NCI-H2171 treated with DMSO at 0.1 percent for 48 hours (cell line): ENCODE data around the gene SECISBP2L.

Experiments
- DNase-seq: peaks from one replicate; lab custom pipeline; 2025; lab: John Stamatoyannopoulos, UW

The SECISBP2L gene

DNA sequence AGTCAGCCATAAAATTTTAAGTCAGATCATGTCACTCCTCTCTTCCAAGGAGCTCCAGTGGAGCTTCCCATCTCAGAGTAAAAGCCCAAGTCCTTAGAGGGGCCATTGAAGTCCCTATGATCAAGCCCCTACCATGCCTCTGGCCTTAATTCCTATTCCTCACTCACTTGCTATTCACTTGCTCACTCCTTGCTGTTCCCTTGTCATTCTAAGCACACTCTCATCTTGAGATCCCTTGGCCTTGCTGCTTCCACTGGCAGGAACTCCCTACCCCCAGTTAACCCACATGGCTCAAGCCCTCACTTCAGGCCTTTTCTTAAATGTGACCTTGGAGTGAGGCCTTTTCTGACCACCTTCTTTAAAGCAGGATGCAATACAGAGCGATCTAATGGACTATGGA is 12.3 kb upstream of the SECISBP2L start:
- no peak for DNase-seq

DNA sequence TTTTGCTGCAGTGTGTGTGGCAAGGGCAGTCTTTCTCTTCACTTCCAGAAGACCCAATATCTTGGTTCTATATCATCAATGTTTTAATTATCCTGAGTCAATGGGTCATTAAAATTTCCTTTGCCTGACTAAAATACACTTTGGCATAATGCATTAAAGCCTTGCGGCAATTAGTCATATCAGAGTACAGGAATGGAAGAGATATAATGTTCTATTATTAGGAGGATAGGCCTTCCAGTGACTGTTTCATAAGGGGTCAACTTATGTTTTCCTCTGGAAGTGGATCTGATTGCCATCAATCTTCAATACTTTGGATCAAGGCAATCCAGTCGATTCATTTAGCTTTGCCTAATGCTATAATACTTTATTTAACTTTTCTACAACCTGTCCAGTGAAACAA is 9.4 kb upstream of the SECISBP2L start:
- DNase-seq = no peak

DNA sequence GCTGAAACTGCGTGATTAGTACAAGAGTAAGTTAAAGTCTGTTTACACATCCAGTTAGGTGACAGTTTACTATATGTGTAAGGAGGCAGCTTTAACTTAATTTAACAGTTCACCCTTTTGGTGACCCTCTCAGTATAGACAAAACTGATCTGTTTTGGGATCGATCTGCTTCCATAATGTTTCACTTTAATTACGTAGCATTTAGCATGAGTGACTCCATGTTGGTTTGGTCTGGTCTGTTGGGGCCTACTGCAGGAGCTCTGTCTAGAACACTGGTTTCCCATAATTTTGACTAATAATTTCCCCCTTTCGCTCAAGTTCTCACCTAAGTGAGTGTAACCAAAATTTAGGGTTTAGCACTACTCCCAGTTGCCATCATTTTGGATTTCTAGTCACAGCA is 6.4 kb upstream of the SECISBP2L start:
- DNase-seq = no peak

DNA sequence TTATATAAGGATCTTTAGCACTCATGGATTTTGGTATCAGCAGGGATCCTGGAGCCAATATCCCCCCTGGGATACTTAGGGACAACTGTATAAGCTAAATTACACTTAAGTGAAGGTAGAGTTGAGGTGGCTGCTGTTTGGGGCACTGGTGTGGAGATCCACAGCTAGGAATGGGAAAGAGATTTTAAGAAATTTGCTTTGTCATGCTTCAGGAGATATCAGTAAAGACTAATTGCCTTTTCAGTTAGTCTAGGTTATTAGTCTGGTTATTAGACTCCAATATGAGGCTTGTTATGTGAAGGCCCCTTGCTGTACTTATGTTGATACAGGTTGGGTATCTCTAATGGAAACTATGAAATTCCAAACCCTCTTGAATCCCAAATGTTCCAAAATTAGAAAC is 1.2 kb upstream of the SECISBP2L start:
- DNase-seq = no peak

DNA sequence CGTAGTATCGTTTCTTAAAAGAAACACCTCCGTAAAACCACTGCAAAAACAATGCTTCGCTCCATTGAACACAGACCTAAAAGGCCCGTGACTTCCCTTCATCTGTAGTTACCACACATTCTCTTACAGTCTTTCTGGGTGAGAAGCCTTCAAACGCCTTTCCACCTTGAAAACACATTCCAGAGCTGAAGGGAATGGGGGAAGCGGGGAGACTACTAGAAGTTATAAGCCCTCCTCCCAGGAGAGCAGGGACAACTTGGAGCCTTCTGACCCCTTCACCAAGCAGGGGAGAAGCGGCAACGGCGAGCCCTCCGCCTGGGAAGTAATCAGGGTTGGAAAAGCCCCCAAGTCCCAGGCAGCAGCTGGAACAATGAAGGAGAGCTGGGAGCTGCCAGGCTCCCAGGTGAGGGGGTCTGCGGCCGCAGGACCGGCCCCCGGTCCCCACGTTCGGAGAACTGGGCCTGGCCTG is 461 bp downstream of the SECISBP2L start:
- DNase-seq = peak; percentile 26

DNA sequence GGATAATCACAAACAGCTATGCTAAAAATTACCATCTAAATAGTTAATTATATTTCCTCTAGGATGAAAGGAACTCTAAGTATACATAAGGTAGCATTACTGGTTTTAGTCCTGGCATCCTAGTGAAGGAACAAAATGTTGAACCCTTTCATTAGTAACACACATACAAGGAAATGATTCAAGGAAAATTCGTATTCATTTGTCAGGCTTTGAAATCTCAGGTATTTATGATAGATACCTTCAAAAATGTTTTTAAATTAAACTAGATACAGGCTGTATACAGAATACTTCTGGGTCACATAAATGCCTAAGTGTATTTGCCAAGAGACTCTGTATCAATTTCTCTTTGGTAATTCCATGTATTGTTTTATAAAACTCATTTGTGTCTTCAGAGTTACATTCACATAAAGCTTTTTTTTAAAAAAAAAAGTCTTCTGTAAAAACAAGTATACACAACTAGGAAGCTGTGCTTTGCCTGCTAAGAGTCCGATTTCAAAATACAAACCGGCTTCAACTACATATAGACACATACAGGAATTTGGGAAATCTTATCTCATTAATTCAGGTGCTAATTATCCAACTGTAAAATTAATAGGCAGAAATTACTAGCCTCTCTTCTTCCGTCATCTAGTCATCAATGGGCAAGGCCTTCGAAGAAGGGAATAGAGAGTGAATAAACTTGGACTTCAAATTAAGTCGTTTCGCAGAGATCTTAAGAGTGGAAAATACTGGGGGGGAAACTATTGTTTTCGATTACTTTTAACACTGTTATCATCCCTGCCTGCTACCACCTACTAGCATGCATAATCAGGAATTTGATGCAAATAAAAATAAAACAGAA is 1.3 kb downstream of the SECISBP2L start:
- no peak for DNase-seq

DNA sequence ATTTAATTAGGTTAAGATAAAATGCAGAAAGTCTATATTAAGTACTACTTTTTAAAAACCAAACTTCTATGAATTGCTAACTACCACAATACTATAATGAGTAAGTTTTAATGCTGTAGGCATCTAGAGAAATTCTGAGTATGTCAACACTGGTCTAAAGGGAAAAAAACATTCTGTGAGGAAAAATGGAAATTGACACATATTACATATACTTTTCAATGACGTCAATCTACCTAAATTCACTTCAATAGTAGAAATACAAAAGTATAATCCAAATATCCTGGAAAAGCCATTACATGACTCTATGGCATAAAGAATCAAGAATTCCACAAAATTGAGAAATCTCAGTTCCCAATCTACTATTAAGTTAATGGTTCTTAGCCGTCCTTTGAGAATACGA is 2.2 kb downstream of the SECISBP2L start:
- no peak for DNase-seq

DNA sequence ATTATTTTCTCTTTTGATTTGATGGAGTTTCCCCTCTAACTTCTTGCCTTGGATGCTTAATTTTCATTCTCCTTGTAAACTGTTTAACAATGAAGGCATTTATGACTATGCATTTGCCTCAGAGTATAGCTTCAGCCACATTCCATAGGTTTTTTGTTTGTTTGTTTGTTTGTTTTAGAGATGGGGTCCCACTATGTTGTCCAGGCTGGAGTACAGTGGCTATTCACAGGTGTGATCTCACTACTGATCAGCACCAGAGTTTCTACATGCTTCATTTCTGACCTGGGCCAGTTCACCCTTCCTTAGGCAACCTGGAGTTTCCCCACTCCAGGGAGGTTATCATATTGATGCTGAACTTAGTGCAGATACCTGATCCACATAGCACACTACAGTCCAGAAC is 4.1 kb downstream of the SECISBP2L start:
- no peak for DNase-seq

DNA sequence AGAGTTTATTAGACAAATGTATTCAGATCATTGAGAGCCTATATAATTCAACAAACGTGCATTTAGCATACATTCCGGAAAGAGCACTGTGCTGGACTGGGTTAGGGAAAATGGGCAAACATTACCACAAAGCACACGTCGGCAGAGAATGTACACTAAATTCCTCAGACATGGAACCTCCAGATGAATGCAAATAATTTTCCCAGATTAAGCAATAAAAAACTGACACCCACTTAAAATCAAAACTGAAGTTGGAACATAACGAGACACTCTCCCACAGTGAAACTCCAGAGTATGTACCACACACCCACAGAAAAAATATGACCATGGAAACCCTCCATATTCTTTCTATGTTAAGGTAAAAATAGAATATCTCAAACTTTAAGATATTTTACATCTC is 4.8 kb downstream of the SECISBP2L start:
- no peak for DNase-seq

DNA sequence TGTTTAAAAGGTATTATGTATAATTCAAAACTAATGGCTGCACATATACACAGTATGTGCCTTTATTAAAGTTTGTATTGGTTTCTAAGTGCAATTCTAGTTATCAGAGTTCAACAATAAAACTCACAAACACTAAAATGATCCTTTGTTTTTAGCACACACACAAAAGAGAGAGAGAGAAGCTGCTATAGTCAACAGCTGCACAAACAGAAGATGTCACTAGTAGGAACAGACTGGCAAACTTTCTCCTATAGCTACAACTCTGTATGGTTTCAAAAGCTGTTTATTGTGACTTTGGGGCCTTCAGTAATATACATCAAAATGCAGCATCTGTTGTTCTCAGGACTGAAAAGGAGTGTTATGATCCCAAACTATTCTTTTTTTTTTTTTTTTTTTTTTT is 6.1 kb downstream of the SECISBP2L start:
- DNase-seq = no peak

DNA sequence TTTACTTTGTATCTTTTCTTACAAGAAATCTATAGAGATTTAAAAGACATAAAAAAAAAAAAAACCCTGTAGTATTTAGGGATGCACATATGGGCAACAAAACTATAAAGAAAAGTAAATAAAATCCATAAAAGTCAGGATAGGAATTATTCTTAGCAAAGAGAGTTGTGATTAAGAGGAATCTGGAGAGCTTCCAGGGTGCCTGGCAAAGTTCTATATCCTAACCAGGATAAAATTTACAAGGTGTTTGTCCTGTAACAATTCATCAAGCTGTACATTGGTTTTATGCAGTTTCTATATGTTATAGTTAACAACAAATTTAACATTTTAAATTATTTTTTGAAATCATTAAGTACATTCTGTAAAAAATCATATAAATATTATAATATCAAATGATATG is 7.9 kb downstream of the SECISBP2L start:
- no peak for DNase-seq

DNA sequence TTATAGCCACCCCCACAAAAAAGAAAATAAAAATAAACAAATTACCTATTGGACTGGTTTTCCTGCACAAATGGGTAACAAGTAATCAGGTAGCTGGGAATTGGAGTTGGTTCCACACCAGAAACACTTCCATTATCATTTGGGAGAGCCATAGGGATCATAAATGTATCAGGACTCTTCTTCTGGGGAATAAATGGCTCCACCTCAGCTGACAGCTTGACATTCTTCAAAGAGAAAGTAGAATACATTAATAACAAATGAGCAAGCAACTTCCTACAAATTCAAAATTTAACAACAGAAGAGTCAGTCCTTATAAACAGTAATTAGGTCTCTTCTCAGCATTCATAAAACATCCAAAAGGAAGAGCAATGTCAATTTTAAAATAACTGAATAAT is 8.7 kb downstream of the SECISBP2L start:
- DNase-seq = no peak

DNA sequence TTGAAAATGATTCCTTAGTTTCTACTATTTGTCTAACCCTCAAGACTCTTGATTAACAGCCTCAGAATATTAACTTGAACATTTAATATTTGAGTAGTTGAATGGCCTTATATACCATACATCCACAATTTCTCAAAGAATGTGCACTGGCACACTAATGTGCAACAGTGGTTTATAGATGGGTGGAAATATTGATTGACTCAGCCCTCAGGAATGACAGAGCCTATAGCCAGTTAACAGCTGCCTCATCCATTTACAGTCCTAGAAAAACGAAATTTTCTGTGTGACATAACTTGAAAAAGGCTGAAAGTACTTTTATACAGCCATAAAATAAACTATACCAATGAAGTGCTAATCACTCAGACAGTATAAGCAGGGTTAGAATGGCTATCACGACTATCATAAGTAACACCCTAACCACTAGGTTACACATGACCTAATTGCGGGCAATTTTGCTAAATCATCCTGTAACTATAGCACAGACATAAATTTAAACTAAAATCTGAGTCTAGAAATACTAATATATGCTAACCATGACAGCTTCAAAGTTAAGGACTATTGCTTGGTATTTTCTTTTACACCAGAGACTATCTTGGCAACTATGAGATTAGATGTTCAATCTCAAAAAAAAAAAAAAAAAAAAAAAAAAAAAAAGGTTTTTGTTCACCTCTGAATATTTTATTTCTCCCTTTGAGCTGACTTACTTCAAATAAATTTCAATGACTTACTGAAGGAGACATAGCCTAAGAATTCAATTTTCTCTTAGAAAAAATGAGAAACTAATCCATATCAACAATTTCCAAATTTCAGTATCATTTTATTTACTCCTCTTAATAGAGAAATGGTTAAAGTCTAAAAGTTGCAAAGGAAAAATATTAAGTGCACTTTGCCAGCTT is 9.3 kb downstream of the SECISBP2L start:
- no peak for DNase-seq

DNA sequence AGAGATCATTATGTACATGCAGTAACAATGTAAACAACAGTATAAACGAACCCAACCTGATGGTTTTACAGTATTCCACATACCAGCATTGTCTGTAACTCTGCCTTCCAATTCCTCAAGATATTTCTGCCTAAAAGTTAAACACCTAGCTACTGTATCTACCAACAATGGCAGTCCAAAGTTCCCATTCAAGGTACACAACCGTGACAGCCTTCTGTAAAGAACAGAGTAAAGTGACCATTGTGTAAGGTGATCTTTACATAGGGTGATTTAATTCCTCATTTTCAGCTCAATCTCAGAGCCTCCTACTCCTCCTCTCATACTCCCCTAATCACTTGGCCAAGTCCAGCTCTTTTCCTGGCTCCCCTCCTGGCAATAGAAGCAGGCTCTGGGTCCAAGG is 10.4 kb downstream of the SECISBP2L start:
- no peak for DNase-seq

DNA sequence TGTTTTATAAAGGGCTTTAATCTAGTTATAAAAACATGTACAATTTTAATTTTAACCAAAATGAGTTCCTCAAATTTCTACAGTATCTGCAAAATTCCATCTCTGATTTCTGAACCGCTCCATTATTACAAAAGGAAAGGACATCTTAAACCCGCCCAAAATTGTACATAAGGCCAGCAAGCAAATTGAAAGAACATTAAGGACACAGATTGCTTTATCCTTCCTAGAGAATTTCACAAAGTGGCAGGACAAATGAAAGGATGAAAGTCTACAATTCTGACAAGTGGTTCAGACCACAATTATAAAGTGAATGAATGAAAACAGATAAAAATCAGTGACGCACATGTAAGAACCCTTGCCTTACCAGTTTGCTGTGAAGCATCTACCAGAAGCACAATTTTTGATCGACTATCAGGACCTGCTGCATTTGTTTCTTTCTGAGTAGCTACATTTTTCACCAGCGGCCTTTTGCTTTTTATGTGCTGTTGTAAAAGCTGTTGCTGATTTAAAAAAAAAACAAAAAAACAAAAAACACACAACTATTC is 13.6 kb downstream of the SECISBP2L start:
- no peak for DNase-seq

DNA sequence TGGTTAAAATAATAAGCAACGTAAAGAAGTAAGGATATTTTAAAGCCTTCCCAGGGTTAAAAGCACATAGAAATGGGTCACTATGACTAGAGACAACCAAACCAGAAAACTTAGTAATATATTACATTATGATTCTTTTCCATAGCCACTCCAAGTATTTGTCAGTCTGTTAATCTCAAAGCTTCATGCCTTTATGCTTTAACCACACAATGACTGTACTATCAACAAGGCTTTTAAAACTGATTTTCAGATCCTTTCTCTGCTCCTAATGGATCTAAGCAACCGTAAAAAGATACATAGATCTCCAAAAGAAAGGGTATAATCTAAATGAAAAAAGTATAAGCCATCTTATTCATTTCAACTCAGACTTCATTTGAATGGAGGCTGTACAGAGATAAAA is 14.4 kb downstream of the SECISBP2L start:
- no peak for DNase-seq

DNA sequence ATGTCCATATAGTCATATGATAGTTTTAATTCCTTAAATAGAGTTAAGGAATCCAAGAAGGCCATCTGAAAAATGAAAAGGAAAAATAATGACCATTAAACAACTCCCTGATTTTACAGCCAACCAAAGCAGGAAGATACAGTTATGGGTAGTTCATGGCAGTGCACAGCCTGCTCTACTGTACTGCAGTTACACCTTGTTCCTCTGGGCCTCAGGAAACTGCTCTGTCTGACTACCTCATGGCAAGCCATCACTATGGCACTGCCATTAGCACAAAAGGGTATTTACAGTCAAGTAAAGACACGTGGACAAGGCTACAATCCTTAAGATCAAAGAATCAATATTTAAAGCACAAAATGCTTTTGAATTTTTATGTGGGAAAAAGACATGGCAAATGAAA is 19.5 kb downstream of the SECISBP2L start:
- no peak for DNase-seq

DNA sequence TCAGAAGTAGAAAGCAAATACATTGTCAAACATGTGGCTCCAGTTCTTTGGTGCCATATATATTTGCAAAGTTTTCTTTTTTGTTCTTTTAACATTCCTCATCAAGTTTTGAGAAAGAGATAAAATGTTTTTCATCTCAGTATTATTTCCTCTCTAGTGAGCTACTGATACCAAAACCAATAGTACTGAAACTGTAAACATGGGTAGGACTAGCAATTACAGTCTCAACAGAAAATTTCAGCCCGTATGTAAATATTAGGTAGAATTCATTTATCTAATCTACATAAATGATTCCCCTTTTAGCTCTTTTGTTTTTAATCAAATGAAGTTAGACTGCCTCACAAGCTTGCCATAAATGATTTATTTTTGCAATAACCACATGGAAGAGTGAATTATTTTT is 21.4 kb downstream of the SECISBP2L start:
- DNase-seq = no peak

DNA sequence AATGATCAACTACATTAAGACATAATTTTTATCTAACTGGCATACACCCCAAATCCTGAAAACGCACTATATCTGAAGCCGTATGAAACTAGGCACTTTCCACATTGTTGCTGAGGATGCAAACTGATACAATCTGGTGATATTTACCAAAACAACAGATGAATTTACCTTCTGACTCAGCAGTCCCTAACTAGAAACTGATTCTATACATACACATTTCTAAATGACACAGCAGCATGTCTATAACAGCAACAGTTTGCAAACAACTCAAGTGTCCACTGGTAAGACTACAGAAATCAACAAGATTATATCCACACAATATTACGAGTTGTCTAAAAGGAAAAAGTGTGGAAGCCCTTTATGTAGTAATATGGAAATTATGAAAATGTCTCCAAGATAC is 22.9 kb downstream of the SECISBP2L start:
- no peak for DNase-seq

DNA sequence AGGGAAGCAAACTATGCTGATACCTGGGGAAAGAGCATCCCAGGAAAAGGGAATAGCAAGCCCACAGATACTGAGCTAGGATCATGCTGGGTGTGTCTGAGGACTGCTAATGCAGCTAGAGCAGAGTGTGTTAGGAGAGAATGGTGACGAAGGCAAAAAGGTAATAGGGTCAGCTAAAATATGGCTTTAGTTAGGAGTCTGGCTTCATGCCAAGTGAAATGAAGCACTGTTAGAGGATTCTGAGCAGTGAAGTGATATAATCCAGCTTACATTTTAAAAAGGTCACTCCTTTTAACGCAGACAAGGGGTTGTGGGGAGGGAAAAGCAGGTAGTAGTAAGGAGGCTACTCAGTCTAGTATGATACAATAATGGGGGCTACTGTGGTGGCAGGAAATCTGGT is 30.4 kb downstream of the SECISBP2L start:
- DNase-seq = no peak

DNA sequence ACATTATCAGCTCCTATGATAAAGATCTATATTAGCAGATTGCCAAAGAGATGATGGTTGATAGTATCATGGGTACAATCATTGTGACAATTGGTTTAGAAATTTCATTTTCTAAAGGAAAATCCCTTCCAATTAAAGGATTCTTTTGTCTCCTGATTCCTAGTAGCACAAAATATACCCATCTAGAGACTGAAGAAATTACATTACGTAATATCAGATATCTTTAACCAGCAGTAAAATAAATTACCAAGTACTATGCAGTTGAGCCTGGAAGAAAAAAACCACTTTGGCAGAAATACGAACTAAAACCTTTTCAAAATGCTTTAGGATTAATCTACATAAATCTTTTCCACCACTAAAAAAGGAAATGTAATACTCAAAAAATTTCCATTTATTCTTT is 46.9 kb downstream of the SECISBP2L start:
- DNase-seq = no peak

DNA sequence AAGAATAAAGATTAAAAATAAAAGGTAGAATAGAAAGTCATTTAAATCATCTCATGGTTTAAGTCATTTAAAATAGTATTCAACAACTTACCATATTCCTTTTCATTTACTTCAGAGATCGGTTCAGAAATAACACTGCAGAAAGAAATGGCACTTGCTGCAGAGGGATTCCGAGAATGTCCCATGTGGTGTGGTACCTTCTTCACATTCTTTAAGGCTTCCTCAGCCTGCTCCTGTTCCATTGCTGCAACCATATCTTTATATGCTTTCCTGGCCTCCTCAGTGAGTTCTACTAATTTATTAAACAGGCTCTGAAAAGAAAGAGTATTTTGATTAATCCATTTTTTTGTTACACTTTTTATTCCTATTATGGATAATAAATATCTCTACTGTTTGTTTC is 50.0 kb downstream of the SECISBP2L start:
- no peak for DNase-seq

DNA sequence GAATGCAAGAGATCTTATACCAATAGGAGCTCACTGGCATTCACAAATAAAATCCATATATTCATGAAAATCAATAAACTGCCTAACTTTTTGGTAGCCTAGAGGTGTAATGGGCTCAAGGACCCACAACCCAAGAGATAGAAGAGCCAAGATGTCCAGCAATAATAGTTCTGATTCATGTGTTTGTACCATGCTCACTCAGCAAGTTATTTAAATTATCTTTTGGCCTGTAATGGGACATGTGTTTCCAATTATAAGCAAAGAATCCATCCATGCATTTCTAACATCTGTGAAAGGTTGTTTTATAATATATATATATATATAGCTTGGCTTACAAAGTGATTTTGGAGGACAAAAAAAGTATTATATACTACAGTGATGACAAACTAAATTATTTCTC is 52.9 kb downstream of the SECISBP2L start:
- no peak for DNase-seq
